Peyer's patch (tissue), 4 donors: ENCODE measurements around the gene CDKAL1.

Experiments
- POLR2A ChIP-seq, 2 donors: fragments of 450-650 bp; IDR thresholded peaks; one replicate each; pipeline ENCODE4 v1.5.1; 2017; ENCODE audit warnings: antibody characterized with exemption in 2 of 2, mild to moderate bottlenecking in 2 of 2, moderate library complexity in 2 of 2
- TF ChIP-seq, protein P1 (sequence below), 6 experiments: fragments of 450-650 bp in 4 of 6; fragments of 200-600 bp in 2 of 6; sonication (generic) in 1 of 6; IDR thresholded peaks; one replicate each; pipeline ENCODE4 v1.5.1; 2017 to 2019; ENCODE audit warnings: antibody characterized with exemption in 6 of 6, mild to moderate bottlenecking in 3 of 6, moderate library complexity in 1 of 6

DNA sequence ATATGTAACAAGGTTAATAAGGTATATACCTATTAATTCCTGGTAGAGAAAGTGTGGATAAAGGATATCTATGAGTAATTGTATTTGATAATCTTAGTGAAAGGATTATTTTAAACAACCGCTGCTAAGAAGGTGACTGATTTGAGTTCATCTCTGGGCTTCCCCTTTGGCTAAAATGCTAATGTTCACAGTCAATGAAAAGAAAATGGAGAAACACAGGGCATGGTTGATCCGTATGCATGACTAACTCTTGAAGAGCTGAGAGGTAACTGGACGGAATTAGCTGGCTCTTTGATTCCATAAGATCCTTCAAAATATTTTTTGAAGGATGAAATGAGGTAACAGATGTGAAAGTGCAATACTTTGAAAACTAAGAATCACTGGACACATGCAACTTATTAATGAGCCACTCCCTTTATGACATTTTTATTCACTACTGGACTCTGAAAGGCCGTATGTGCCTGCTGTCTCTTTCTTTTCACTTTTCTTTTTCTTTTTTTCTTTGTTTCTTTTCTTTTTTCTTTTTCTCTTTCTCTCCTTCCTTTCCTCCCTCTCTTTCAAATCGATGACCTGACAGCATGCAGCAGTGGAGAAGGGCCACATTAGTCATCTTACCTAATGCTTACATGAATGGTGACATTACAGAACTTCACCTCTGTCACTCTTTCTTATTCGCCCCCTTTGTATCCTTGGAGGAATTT lies 464.6 kb downstream of the CDKAL1 start:
- TF ChIP-seq, protein P1, sequence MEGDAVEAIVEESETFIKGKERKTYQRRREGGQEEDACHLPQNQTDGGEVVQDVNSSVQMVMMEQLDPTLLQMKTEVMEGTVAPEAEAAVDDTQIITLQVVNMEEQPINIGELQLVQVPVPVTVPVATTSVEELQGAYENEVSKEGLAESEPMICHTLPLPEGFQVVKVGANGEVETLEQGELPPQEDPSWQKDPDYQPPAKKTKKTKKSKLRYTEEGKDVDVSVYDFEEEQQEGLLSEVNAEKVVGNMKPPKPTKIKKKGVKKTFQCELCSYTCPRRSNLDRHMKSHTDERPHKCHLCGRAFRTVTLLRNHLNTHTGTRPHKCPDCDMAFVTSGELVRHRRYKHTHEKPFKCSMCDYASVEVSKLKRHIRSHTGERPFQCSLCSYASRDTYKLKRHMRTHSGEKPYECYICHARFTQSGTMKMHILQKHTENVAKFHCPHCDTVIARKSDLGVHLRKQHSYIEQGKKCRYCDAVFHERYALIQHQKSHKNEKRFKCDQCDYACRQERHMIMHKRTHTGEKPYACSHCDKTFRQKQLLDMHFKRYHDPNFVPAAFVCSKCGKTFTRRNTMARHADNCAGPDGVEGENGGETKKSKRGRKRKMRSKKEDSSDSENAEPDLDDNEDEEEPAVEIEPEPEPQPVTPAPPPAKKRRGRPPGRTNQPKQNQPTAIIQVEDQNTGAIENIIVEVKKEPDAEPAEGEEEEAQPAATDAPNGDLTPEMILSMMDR (IDR thresholded peaks at IDR 0.05), result no peak
- no peak for TF ChIP-seq POLR2A (IDR thresholded peaks at IDR 0.05)
